B cell (primary cell): Measurements from ENCODE around the gene CBARP. TPM values are rescaled to one million over a fixed set of nuclear protein-coding genes. Genes with fewer than 3 reads are reported as not detected.

Experiments used
- ATAC-seq: fragments of 200-7000 bp; cut with Tn5 transposase; one replicate; pipeline ENCODE4 v1.10.0; 2021; ENCODE audit warnings: low read depth, mild to moderate bottlenecking, moderate number of reproducible peaks, moderate library complexity
- CTCF ChIA-PET: fragments of 350-600 bp; sonication (Branson Sonifier 250); formaldehyde crosslinking; loops from one replicate; lab custom pipeline; 2021; ENCODE audit warnings: antibody characterized with exemption, inconsistent platforms; lab: Charles Lee
- POLR2A ChIA-PET: fragments of 350-600 bp; sonication (Branson Sonifier 250); formaldehyde crosslinking; loops from one replicate; lab custom pipeline; 2021; ENCODE audit warnings: antibody characterized with exemption; lab: Charles Lee
- DNase-seq: peaks from one replicate; pipeline ENCODE4 v3.0.0; 2013
- H2AFZ ChIP-seq: 2 replicates; pipeline ENCODE4 v1.6.1; 2012; ENCODE audit warnings: mild to moderate bottlenecking, low read depth, low read length; ENCODE audit not compliant: insufficient read depth, poor library complexity, severe bottlenecking
- H3K27ac ChIP-seq, 2 donors: 1 replicate in 1 of 2; 2 replicates in 1 of 2; pipeline ENCODE4 v1.5.1; 2012 to 2013; ENCODE audit warnings: low read length in 2 of 2, mild to moderate bottlenecking in 2 of 2, moderate library complexity in 1 of 2
- H3K27me3 ChIP-seq, 4 experiments: fragments of 200-600 bp in 1 of 4; sonication (generic) in 1 of 4; replicated peaks in 1 of 4; 1 replicate in 2 of 4; 2 replicates in 2 of 4; pipeline versions ENCODE4 v1.6.1 to v1.7.0; 2013 to 2016; ENCODE audit warnings: low read length in 3 of 4, mild to moderate bottlenecking in 2 of 4, mixed read lengths in 1 of 4, moderate library complexity in 1 of 4; ENCODE audit not compliant: insufficient read depth in 4 of 4, control insufficient read depth in 3 of 4; ENCODE audit errors: control extremely low read depth in 1 of 4
- H3K36me3 ChIP-seq, 2 experiments: replicated peaks in 1 of 2; 1 replicate in 1 of 2; 2 replicates in 1 of 2; pipeline versions ENCODE4 v1.6.1 to v1.7.1; 2013; ENCODE audit warnings: low read length in 1 of 2; ENCODE audit not compliant: insufficient read depth in 2 of 2, control insufficient read depth in 1 of 2; ENCODE audit errors: control extremely low read depth in 1 of 2, extremely low read depth in 1 of 2
- H3K4me1 ChIP-seq, 2 donors: fragments of 200-600 bp in 1 of 2; sonication (generic) in 1 of 2; 1 replicate in 1 of 2; 2 replicates in 1 of 2; pipeline versions ENCODE4 v1.5.1 to v1.6.1; 2013 to 2017; ENCODE audit warnings: low read length in 2 of 2; ENCODE audit not compliant: control insufficient read depth in 2 of 2, insufficient read depth in 2 of 2
- H3K4me2 ChIP-seq: replicated peaks from 2 replicates; pipeline ENCODE3; 2012; ENCODE audit warnings: mild to moderate bottlenecking, low read depth, low read length; ENCODE audit not compliant: poor library complexity, severe bottlenecking
- H3K4me3 ChIP-seq, 5 experiments: fragments of 200-600 bp in 1 of 5; sonication (generic) in 1 of 5; 1 replicate in 3 of 5; 2 replicates in 2 of 5; pipeline versions ENCODE4 v1.5.1 to v1.7.0; 2011 to 2016; ENCODE audit warnings: low read length in 4 of 5, mild to moderate bottlenecking in 4 of 5, low read depth in 2 of 5, control low read depth in 1 of 5, moderate library complexity in 1 of 5; ENCODE audit not compliant: insufficient read depth in 1 of 5; ENCODE audit errors: control extremely low read depth in 1 of 5, extremely low read depth in 1 of 5
- H3K79me2 ChIP-seq: fragments of 200-600 bp; sonication (generic); one replicate; pipeline ENCODE4 v1.6.0; 2016; ENCODE audit warnings: low read length; ENCODE audit not compliant: control insufficient read depth, insufficient read depth
- H3K9ac ChIP-seq: fragments of 200-600 bp; sonication (generic); 2 replicates; pipeline ENCODE4 v1.6.1; 2017; ENCODE audit warnings: mild to moderate bottlenecking, low read length, moderate library complexity
- H3K9me3 ChIP-seq, 3 donors: one replicate each; pipeline versions ENCODE4 v1.6.1 to v1.7.1; 2013; ENCODE audit warnings: low read length in 2 of 3; ENCODE audit not compliant: control insufficient read depth in 2 of 3, insufficient read depth in 1 of 3; ENCODE audit errors: control extremely low read depth in 1 of 3
- H4K20me1 ChIP-seq: 2 replicates; pipeline ENCODE4 v1.6.0; 2012; ENCODE audit warnings: mild to moderate bottlenecking, low read length; ENCODE audit not compliant: insufficient read depth, control insufficient read depth, poor library complexity, severe bottlenecking
- H3K27ac Mint-ChIP-seq: one replicate; pipeline ENCODE4 v1.8.0; 2021; ENCODE audit warnings: mixed read lengths
- H3K27me3 Mint-ChIP-seq: one replicate; pipeline ENCODE4 v1.8.0; 2021; ENCODE audit warnings: mixed read lengths
- H3K4me1 Mint-ChIP-seq: one replicate; pipeline ENCODE4 v1.8.0; 2021; ENCODE audit warnings: mixed read lengths
- H3K4me3 Mint-ChIP-seq: one replicate; pipeline ENCODE4 v1.8.0; 2021; ENCODE audit warnings: mixed read lengths
- H3K9me3 Mint-ChIP-seq: one replicate; pipeline ENCODE4 v1.8.0; 2022; ENCODE audit warnings: mixed read lengths; ENCODE audit not compliant: insufficient read depth
- CTCF ChIP-seq: fragments of 200-600 bp; IDR thresholded peaks from one replicate; pipeline ENCODE4 v1.8.0; 2022; ENCODE audit warnings: antibody characterized with exemption, mild to moderate bottlenecking
- EZH2 ChIP-seq: IDR thresholded peaks from 2 replicates; pipeline ENCODE4 v1.6.1; 2012; ENCODE audit warnings: borderline replicate concordance, low read depth, mild to moderate bottlenecking, moderate library complexity, low read length; ENCODE audit not compliant: insufficient read depth, poor library complexity, severe bottlenecking
- WGBS: methylation state at CpG from one replicate; pipeline ENCODE4 v1.1.5; 2013; ENCODE audit warnings: missing lambda C conversion rate; ENCODE audit not compliant: insufficient coverage; 5-methylcytosine and 5-hydroxymethylcytosine counted together
- intact Hi-C: fragments of 100-400 bp; cut with micrococcal nuclease; formaldehyde crosslinking; loops from one replicate; pipeline ENCODE4 v1.10.0; 2022
- polyA plus RNA-seq: library from polyadenylated mRNA; depleted of rRNA; stranded (reverse); fragments of >200 nt; gene quantifications from 2 replicates; pipeline ENCODE4 v1.2.3, GENCODE V29; 2012
- total RNA-seq, 2 donors: library from RNA; stranded (reverse); fragments of 120-200 nt in 1 of 2; gene quantifications; 1 replicate in 1 of 2; 2 replicates in 1 of 2; pipeline versions ENCODE4 v1.2.3 to v1.2.4, GENCODE V29; 2013 to 2022

Gene CBARP
- total and polyA plus RNA-seq, 2 donors (not counting 1 experiment from before 2014, with no cell fraction given): not detected

GRCh38 chr19:1225440-1226226, 12.2 kb downstream of the CBARP start:
- no peak overlapping the region for H3K27ac Mint-ChIP-seq
- TF ChIP-seq CTCF (no peak), EZH2 (no peak)
- POLR2A ChIA-PET: no interaction called here
- intact Hi-C loops: no loop called here
- no peaks in the 10 kb centered on the region for H3K9me3 ChIP-seq
- no peaks in the 10 kb centered on the region for H3K27me3 ChIP-seq
- H3K4me1 Mint-ChIP-seq: peaks cover 2% of the 10 kb centered on the region
- no peak overlapping the region for H3K4me3 ChIP-seq
- H3K79me2 ChIP-seq: peaks cover 16% of the 10 kb centered on the region
- H3K4me2 ChIP-seq: no peak overlapping the region
- H3K27ac ChIP-seq: no peak overlapping the region
- H3K4me1 ChIP-seq: no peaks in the 10 kb centered on the region
- no peak overlapping the region for H3K9ac ChIP-seq
- no peak overlapping the region for H3K4me3 Mint-ChIP-seq
- H3K9me3 Mint-ChIP-seq: no peaks in the 10 kb centered on the region
- H2AFZ ChIP-seq: no peak overlapping the region
- no peaks in the 10 kb centered on the region for H3K27me3 Mint-ChIP-seq
- DNase-seq (no peak), ATAC-seq (no peak)
- peaks cover 0 to 35% of the 10 kb centered on the region in 2 experiments for H3K36me3 ChIP-seq
- WGBS: 97% methylated on average over 24 of the region's 29 CpGs
- H4K20me1 ChIP-seq: peaks cover 25% of the 10 kb centered on the region
- CTCF ChIA-PET: interaction anchor here (0.8 to 1.0 kb wide), 2 partner anchors 39 to 111 kb away, joined by 3 read pairs; no protein-coding TSS in a partner anchor

GRCh38 chr19:1224847-1225246, 13.0 kb downstream of the CBARP start:
- Histone ChIP-seq H2AFZ (no peak overlapping the region), H3K9ac (no peak overlapping the region), H3K4me1 (no peaks in the 10 kb centered on the region), H3K9me3 (no peaks in the 10 kb centered on the region), H3K27ac (no peak overlapping the region), H3K79me2 (peaks cover 18% of the 10 kb centered on the region), H4K20me1 (peaks cover 33% of the 10 kb centered on the region), H3K36me3 (peaks cover 0 to 37% of the 10 kb centered on the region in 2 experiments), H3K4me2 (no peak overlapping the region), H3K4me3 (no peak overlapping the region), H3K27me3 (no peaks in the 10 kb centered on the region)
- no peaks in the 10 kb centered on the region for H3K27me3 Mint-ChIP-seq
- peaks cover 2% of the 10 kb centered on the region for H3K4me1 Mint-ChIP-seq
- ATAC-seq (no peak), DNase-seq (no peak)
- ChIA-PET CTCF (interaction anchor here (0.6 to 0.8 kb wide), 2 partner anchors 39 to 51 kb away, joined by 3 read pairs; partner anchors contain the start of gene SBNO2), POLR2A (no interaction called here)
- TF ChIP-seq CTCF: no peak
- no peak for TF ChIP-seq EZH2
- intact Hi-C loops: no loop called here
- no peaks in the 10 kb centered on the region for H3K9me3 Mint-ChIP-seq
- H3K27ac Mint-ChIP-seq: no peak overlapping the region
- WGBS: 87% methylated on average over 16 of the region's 16 CpGs
- no peak overlapping the region for H3K4me3 Mint-ChIP-seq
